Activated effector memory CD4-positive, alpha-beta T cell treated with Interleukin-2 at 50 U/mL for 16 hours (primary cell): ENCODE results near the gene SLC12A4.
"Not testable (repeated sequence)": the region's sequence is repeated elsewhere in the genome, so short reads cannot be mapped to it uniquely, and the experiment has no call there.

Source experiments
- DNase-seq: peaks from one replicate; pipeline ENCODE4 v3.0.0-alpha.2; 2020

Gene SLC12A4

GRCh38 chr16:67924140-67924906, 44.1 kb downstream of the SLC12A4 start:
- DNase-seq: no peak

GRCh38 chr16:67923414-67924116, 44.9 kb downstream of the SLC12A4 start:
- DNase-seq: no peak

GRCh38 chr16:67922740-67923139, 45.7 kb downstream of the SLC12A4 start:
- no peak for DNase-seq

- no peak for DNase-seq
Observed at GRCh38 chr16:67922221-67922620, 46.2 kb downstream of the SLC12A4 start.

GRCh38 chr16:67919622-67920221, 48.7 kb downstream of the SLC12A4 start:
- no peak for DNase-seq

GRCh38 chr16:67917852-67918236, 50.6 kb downstream of the SLC12A4 start:
- DNase-seq: no peak

GRCh38 chr16:67917140-67917851, 51.1 kb downstream of the SLC12A4 start:
- DNase-seq: no peak

- no peak for DNase-seq
Observed at GRCh38 chr16:67915831-67916723, 52.4 kb downstream of the SLC12A4 start.

- DNase-seq: not testable (repeated sequence)
Observed at GRCh38 chr16:67915496-67915769, 53.0 kb downstream of the SLC12A4 start.

GRCh38 chr16:67914758-67915495, 53.5 kb downstream of the SLC12A4 start:
- DNase-seq: no peak

GRCh38 chr16:67910158-67910557, 58.3 kb downstream of the SLC12A4 start:
- DNase-seq: no peak

GRCh38 chr16:67909056-67909742, 59.2 kb downstream of the SLC12A4 start:
- DNase-seq: no peak

GRCh38 chr16:67907397-67908180, 60.8 kb downstream of the SLC12A4 start:
- no peak for DNase-seq

- no peak for DNase-seq
Observed at GRCh38 chr16:67902831-67903230, 65.6 kb downstream of the SLC12A4 start.

- DNase-seq: no peak
Observed at GRCh38 chr16:67901734-67902133, 66.7 kb downstream of the SLC12A4 start.

- no peak for DNase-seq
Observed at GRCh38 chr16:67897231-67897630, 71.2 kb downstream of the SLC12A4 start.

GRCh38 chr16:67893743-67894399, 74.6 kb downstream of the SLC12A4 start:
- DNase-seq: peak; percentile 6
